H1 (cell line): Measurements from ENCODE around the gene PGBD5. TPM values are rescaled to one million over a fixed set of nuclear protein-coding genes. Genes with fewer than 3 reads are reported as not detected.

Experiments
- CTCF ChIA-PET: fragments of 300-600 bp; sonication (Branson Sonifier 250); formaldehyde crosslinking; loops from one replicate; lab custom pipeline; 2021; ENCODE audit not compliant: partially characterized antibody; lab: Charles Lee
- POLR2A ChIA-PET: fragments of 300-600 bp; sonication (Branson Sonifier 250); formaldehyde crosslinking; loops from one replicate; lab custom pipeline; 2021; ENCODE audit warnings: inconsistent platforms; ENCODE audit not compliant: partially characterized antibody; lab: Charles Lee
- DNase-seq, 2 experiments: peaks; one replicate each; pipeline versions ENCODE4 v3.0.0 to v3.0.0-alpha.2; 2010 to 2022; ENCODE audit warnings: low spot score in 2 of 2, low read depth in 1 of 2, mixed read lengths in 1 of 2
- FAIRE-seq: peaks from 2 replicates; lab custom pipeline; 2011; peaks lifted over from hg19 to GRCh38; lab: Jason Lieb, UNC
- H2AFZ ChIP-seq: 2 replicates; pipeline ENCODE4 v1.8.1; 2012; ENCODE audit warnings: low read length, inconsistent platforms
- H2AK5ac ChIP-seq: 2 replicates; pipeline ENCODE4 v1.6.1; 2013; ENCODE audit warnings: low read depth, low read length
- H2BK120ac ChIP-seq: replicated peaks from 2 replicates; pipeline ENCODE3; 2013; ENCODE audit warnings: low read depth, low read length, inconsistent platforms
- H2BK12ac ChIP-seq: 2 replicates; pipeline ENCODE4 v1.6.1; 2013; ENCODE audit warnings: low read depth, low read length
- H2BK15ac ChIP-seq: 2 replicates; pipeline ENCODE4 v1.6.1; 2013; ENCODE audit warnings: low read length
- H2BK20ac ChIP-seq: 2 replicates; pipeline ENCODE4 v1.6.1; 2013; ENCODE audit warnings: low read length
- H2BK5ac ChIP-seq: 2 replicates; pipeline ENCODE4 v1.6.1; 2013; ENCODE audit warnings: low read depth, low read length
- H3K14ac ChIP-seq: 2 replicates; pipeline ENCODE4 v1.6.1; 2013; ENCODE audit warnings: inconsistent platforms; ENCODE audit not compliant: insufficient read length
- H3K18ac ChIP-seq: 2 replicates; pipeline ENCODE4 v1.6.1; 2013; ENCODE audit warnings: low read length; ENCODE audit errors: extremely low read depth
- H3K23ac ChIP-seq: 2 replicates; pipeline ENCODE4 v1.6.1; 2013; ENCODE audit warnings: inconsistent platforms; ENCODE audit not compliant: insufficient read length
- H3K23me2 ChIP-seq: 2 replicates; pipeline ENCODE4 v1.6.1; 2013; ENCODE audit warnings: low read depth, low read length
- H3K27ac ChIP-seq: 2 replicates; pipeline ENCODE4 v1.6.1; 2011; ENCODE audit warnings: low read depth, low read length, inconsistent platforms
- H3K27me3 ChIP-seq, 4 experiments: replicated peaks in 1 of 4; 1 replicate in 1 of 4; 2 replicates in 3 of 4; pipeline versions ENCODE4 v1.6.1 to v1.8.1; 2011 to 2013; ENCODE audit warnings: low read length in 3 of 4, mild to moderate bottlenecking in 3 of 4, inconsistent platforms in 2 of 4, mixed read lengths in 2 of 4, moderate library complexity in 1 of 4; ENCODE audit not compliant: control insufficient read depth in 3 of 4, insufficient read depth in 3 of 4; ENCODE audit errors: extremely low read depth in 1 of 4
- H3K36me3 ChIP-seq, 4 experiments: 2 replicates each; pipeline versions ENCODE4 v1.6.1 to v1.8.1; 2011 to 2013; ENCODE audit warnings: mild to moderate bottlenecking in 4 of 4, low read length in 3 of 4, moderate library complexity in 2 of 4, control low read depth in 1 of 4, inconsistent platforms in 1 of 4; ENCODE audit not compliant: insufficient read depth in 4 of 4, control insufficient read depth in 2 of 4
- H3K4ac ChIP-seq: replicated peaks from 2 replicates; pipeline ENCODE3; 2013; ENCODE audit warnings: low read length, low read depth, mixed read lengths, inconsistent platforms; ENCODE audit not compliant: insufficient read length
- H3K4me1 ChIP-seq, 4 experiments: replicated peaks in 1 of 4; 1 replicate in 1 of 4; 2 replicates in 3 of 4; pipeline versions ENCODE4 v1.6.1 to v1.8.1; 2011 to 2013; ENCODE audit warnings: low read length in 3 of 4, inconsistent platforms in 2 of 4, mixed read lengths in 1 of 4; ENCODE audit not compliant: insufficient read depth in 4 of 4, control insufficient read depth in 3 of 4
- H3K4me2 ChIP-seq, 2 experiments: 2 replicates each; pipeline versions ENCODE4 v1.6.1 to v1.8.1; 2011 to 2013; ENCODE audit warnings: low read depth in 2 of 2, low read length in 2 of 2, control low read depth in 1 of 2, inconsistent platforms in 1 of 2, mild to moderate bottlenecking in 1 of 2; ENCODE audit not compliant: insufficient read depth in 1 of 2
- H3K4me3 ChIP-seq, 4 experiments: fragments of 200-600, 300-600 bp in 1 of 4; sonication (generic), shearing (Covaris generic), sonication (Bioruptor Twin) in 1 of 4; 2 replicates each; pipeline versions ENCODE4 v1.5.1 to v1.8.1; 2011 to 2016; ENCODE audit warnings: low read length in 4 of 4, low read depth in 3 of 4, control low read depth in 2 of 4, inconsistent platforms in 2 of 4, mild to moderate bottlenecking in 2 of 4, mixed read lengths in 1 of 4, moderate library complexity in 1 of 4; ENCODE audit not compliant: insufficient read depth in 2 of 4; ENCODE audit errors: extremely low read depth in 1 of 4
- H3K56ac ChIP-seq: replicated peaks from 2 replicates; pipeline ENCODE3; 2013; ENCODE audit warnings: low read depth, mild to moderate bottlenecking, mixed read lengths, low read length, inconsistent platforms; ENCODE audit not compliant: insufficient read length
- H3K79me1 ChIP-seq: 2 replicates; pipeline ENCODE4 v1.6.1; 2013; ENCODE audit warnings: low read depth, low read length, control low read depth
- H3K79me2 ChIP-seq, 2 experiments: 2 replicates each; pipeline versions ENCODE4 v1.6.1 to v1.8.1; 2012 to 2013; ENCODE audit warnings: low read length in 2 of 2, mild to moderate bottlenecking in 2 of 2, inconsistent platforms in 1 of 2; ENCODE audit not compliant: insufficient read depth in 2 of 2, control insufficient read depth in 1 of 2
- H3K9ac ChIP-seq, 4 experiments: replicated peaks in 1 of 4; 1 replicate in 1 of 4; 2 replicates in 3 of 4; pipeline versions ENCODE4 v1.6.1 to v1.8.1; 2011 to 2013; ENCODE audit warnings: low read depth in 3 of 4, low read length in 3 of 4, control low read depth in 2 of 4, mild to moderate bottlenecking in 2 of 4, moderate library complexity in 2 of 4, inconsistent platforms in 1 of 4; ENCODE audit errors: extremely low read depth in 1 of 4
- H3K9me3 ChIP-seq, 2 experiments: 2 replicates each; pipeline versions ENCODE4 v1.6.1 to v1.8.1; 2012 to 2013; ENCODE audit warnings: mild to moderate bottlenecking in 2 of 2, moderate library complexity in 2 of 2, control low read depth in 1 of 2, inconsistent platforms in 1 of 2, low read depth in 1 of 2, low read length in 1 of 2, mixed read lengths in 1 of 2; ENCODE audit not compliant: insufficient read depth in 2 of 2
- H4K20me1 ChIP-seq, 2 experiments: replicated peaks in 1 of 2; 2 replicates each; pipeline versions ENCODE3 to v1.8.1; 2011 to 2013; ENCODE audit warnings: inconsistent platforms in 2 of 2, low read length in 2 of 2, mild to moderate bottlenecking in 1 of 2; ENCODE audit not compliant: insufficient read depth in 2 of 2, control insufficient read depth in 1 of 2
- H4K5ac ChIP-seq: 2 replicates; pipeline ENCODE4 v1.6.1; 2013; ENCODE audit warnings: low read length, low read depth, mixed read lengths, inconsistent platforms; ENCODE audit not compliant: insufficient read length
- H4K8ac ChIP-seq: 2 replicates; pipeline ENCODE4 v1.8.0; 2013; ENCODE audit warnings: mild to moderate bottlenecking, moderate library complexity, low read length, inconsistent platforms; ENCODE audit not compliant: insufficient read depth; ENCODE audit errors: extremely low read depth
- H4K91ac ChIP-seq: replicated peaks from 2 replicates; pipeline ENCODE3; 2013; ENCODE audit warnings: low read length, mixed read lengths, inconsistent platforms; ENCODE audit not compliant: insufficient read length
- ASH2L ChIP-seq: fragments of 200-600, 300-600 bp; sonication (generic); IDR thresholded peaks from one replicate; pipeline ENCODE4 v1.7.1; 2017; ENCODE audit warnings: low read length
- MAX ChIP-seq: IDR thresholded peaks from 2 replicates; pipeline ENCODE4 v1.6.1; 2012; ENCODE audit warnings: inconsistent platforms
- NRF1 ChIP-seq: IDR thresholded peaks from 2 replicates; pipeline ENCODE4 v1.6.1; 2011; ENCODE audit warnings: mild to moderate bottlenecking, low read depth, low read length, improper control_type of control experiment
- RAD21 ChIP-seq, 2 experiments: IDR thresholded peaks in 1 of 2; conservative IDR thresholded peaks in 1 of 2; 2 replicates each; pipeline ENCODE4 v1.6.1; 2011; ENCODE audit warnings: low read depth in 2 of 2, low read length in 2 of 2, improper control_type of control experiment in 1 of 2, inconsistent platforms in 1 of 2, mild to moderate bottlenecking in 1 of 2, moderate library complexity in 1 of 2
- RFX5 ChIP-seq: IDR thresholded peaks from 2 replicates; pipeline ENCODE4 v1.6.1; 2011; ENCODE audit warnings: low read depth, low read length, improper control_type of control experiment, borderline replicate concordance
- RNF2 ChIP-seq: fragments of 200-900, 300-1000 bp; sonication (generic); IDR thresholded peaks from 2 replicates; pipeline ENCODE4 v1.7.1; 2016; ENCODE audit warnings: borderline replicate concordance, low read depth, mild to moderate bottlenecking, antibody characterized with exemption, low read length; ENCODE audit not compliant: poor library complexity, severe bottlenecking; ENCODE audit errors: missing control alignments
- SP2 ChIP-seq: IDR thresholded peaks from 2 replicates; pipeline ENCODE4 v1.6.1; 2012; ENCODE audit warnings: mild to moderate bottlenecking, low read length, inconsistent platforms
- TBP ChIP-seq: IDR thresholded peaks from 2 replicates; pipeline ENCODE4 v1.6.1; 2011; ENCODE audit warnings: low read depth, low read length, improper control_type of control experiment
- ZNF274 ChIP-seq: IDR thresholded peaks from 2 replicates; pipeline ENCODE4 v1.7.0; 2012; ENCODE audit warnings: low read length, borderline replicate concordance; ENCODE audit errors: extremely low read depth
- whole genome bisulfite sequencing, 2 experiments: shearing (Covaris generic) in 1 of 2; methylation state at CpG; one replicate each; pipeline versions ENCODE4 v1.1.6 to v1.1.7; 2013 to 2015; ENCODE audit warnings: low lambda C conversion rate in 2 of 2, mixed read lengths in 2 of 2, inconsistent platforms in 1 of 2, low coverage in 1 of 2, missing lambda C conversion rate in 1 of 2; ENCODE audit not compliant: insufficient replicate concordance in 2 of 2, insufficient coverage in 1 of 2, insufficient read length in 1 of 2; ENCODE audit errors: extremely low coverage in 1 of 2, missing lambda C conversion rate in 1 of 2; 5-methylcytosine and 5-hydroxymethylcytosine counted together
- polyA plus RNA-seq, 7 experiments: library from polyadenylated mRNA; depleted of rRNA in 3 of 7; stranded (reverse) in 5 of 7; unstranded in 2 of 7; fragments of >200 nt in 5 of 7; fragments of 200-250 nt in 2 of 7; gene quantifications; 1 replicate in 5 of 7; 2 replicates in 1 of 7; 4 replicates in 1 of 7; pipeline versions ENCODE4 v1.2.1 to v1.2.3, GENCODE V29; 2011 to 2013; ENCODE audit warnings: missing spikeins in 2 of 7, mixed read lengths in 2 of 7
- total RNA-seq: library from RNA; stranded (reverse); fragmentation: NEBNext Ultra II Directional; extraction: Animal tissue kit (Norgen Biotek cat#: 25700); gene quantifications from 2 replicates; pipeline ENCODE4 v1.2.1, GENCODE V29; 2021

The PGBD5 gene
- total and polyA plus RNA-seq, 2 of the 8 experiments (the other 6 are each of a cell fraction or from before 2014, with no cell fraction given): 16.3 to 18.4 TPM

- Histone ChIP-seq H4K20me1 (peaks cover 0 to 2% of the 10 kb centered on the region in 2 experiments), H4K5ac (no peak overlapping the region), H3K9ac (no peak overlapping the region), H3K56ac (no peak overlapping the region), H3K23ac (no peak overlapping the region), H2BK12ac (no peak overlapping the region), H2BK120ac (no peak overlapping the region), H4K8ac (no peak overlapping the region), H2BK20ac (no peak overlapping the region), H3K4me2 (no peak overlapping the region), H2AFZ (no peak overlapping the region), H3K27me3 (no peaks in the 10 kb centered on the region), H3K27ac (no peak overlapping the region), H3K4me3 (no peak overlapping the region), H3K36me3 (peaks cover 0 to 3% (median 0%) of the 10 kb centered on the region in 4 experiments; a peak in 1 of 8 replicates), H2AK5ac (no peak overlapping the region), H2BK5ac (no peak overlapping the region), H4K91ac (no peak overlapping the region), H3K18ac (no peak overlapping the region), H3K4me1 (no peaks in the 10 kb centered on the region), H3K23me2 (no peaks in the 10 kb centered on the region), H3K79me2 (no peaks in the 10 kb centered on the region; a peak in 1 of 4 replicates), H3K79me1 (peaks cover 3% of the 10 kb centered on the region; the same call in 1 of the 2 replicates), H3K14ac (no peak overlapping the region), H3K4ac (no peak overlapping the region), H2BK15ac (no peak overlapping the region), H3K9me3 (peaks cover 8 to 10% of the 10 kb centered on the region in 2 experiments; a peak in 3 of 4 replicates)
- ChIA-PET POLR2A (interaction anchor here (0.6 to 1.4 kb wide), 2 partner anchors 8 to 814 kb away, joined by 3 read pairs; no protein-coding TSS in a partner anchor), CTCF (interaction anchor here (0.5 to 2.8 kb wide), 6 partner anchors 11 to 411 kb away, joined by 3 to 9 read pairs (median 4); no protein-coding TSS in a partner anchor)
- no peak for FAIRE-seq
- no peak for TF ChIP-seq RAD21 (IDR thresholded peaks at IDR 0.05 in 1 of 2, conservative IDR thresholded peaks at IDR 0.05 in 1 of 2; ENCODE audit: low read depth in 2 of 2, low read length in 2 of 2)
- no peak for TF ChIP-seq ASH2L
- no peak for TF ChIP-seq NRF1
- TF ChIP-seq ZNF274: no peak
- no peak for TF ChIP-seq RFX5
- TF ChIP-seq TBP: no peak
- TF ChIP-seq SP2: no peak
- TF ChIP-seq MAX: no peak
- no peak for TF ChIP-seq RNF2
- WGBS, 2 experiments: 83% methylated on average over 6 of the region's 6 CpGs; no CpG with 5 or more reads in 1 of the 2 experiments
- no peak for DNase-seq
Measured at GRCh38 chr1:230375780-230376179, 50.4 kb downstream of the PGBD5 start.
